Stimulated activated CD4-positive, alpha-beta T cell treated with anti-CD3 and anti-CD28 coated beads, Interleukin-12 subunit alpha, Interleukin-12 subunit beta, amount 100 ng/mL, for 24 hours (primary cell): ENCODE measurements around the gene PSMD11.

ENCODE experiments used
- DNase-seq, 2 experiments: peaks; one replicate each; pipeline ENCODE4 v3.0.0-alpha.2; 2020; ENCODE audit warnings: low read depth in 2 of 2

PSMD11 gene

GRCh38 chr17:32464374-32464773 lies 20.1 kb downstream of the PSMD11 start:
- DNase-seq, result no peak

GRCh38 chr17:32467949-32468348 lies 23.6 kb downstream of the PSMD11 start:
- DNase-seq, result no peak

DNA sequence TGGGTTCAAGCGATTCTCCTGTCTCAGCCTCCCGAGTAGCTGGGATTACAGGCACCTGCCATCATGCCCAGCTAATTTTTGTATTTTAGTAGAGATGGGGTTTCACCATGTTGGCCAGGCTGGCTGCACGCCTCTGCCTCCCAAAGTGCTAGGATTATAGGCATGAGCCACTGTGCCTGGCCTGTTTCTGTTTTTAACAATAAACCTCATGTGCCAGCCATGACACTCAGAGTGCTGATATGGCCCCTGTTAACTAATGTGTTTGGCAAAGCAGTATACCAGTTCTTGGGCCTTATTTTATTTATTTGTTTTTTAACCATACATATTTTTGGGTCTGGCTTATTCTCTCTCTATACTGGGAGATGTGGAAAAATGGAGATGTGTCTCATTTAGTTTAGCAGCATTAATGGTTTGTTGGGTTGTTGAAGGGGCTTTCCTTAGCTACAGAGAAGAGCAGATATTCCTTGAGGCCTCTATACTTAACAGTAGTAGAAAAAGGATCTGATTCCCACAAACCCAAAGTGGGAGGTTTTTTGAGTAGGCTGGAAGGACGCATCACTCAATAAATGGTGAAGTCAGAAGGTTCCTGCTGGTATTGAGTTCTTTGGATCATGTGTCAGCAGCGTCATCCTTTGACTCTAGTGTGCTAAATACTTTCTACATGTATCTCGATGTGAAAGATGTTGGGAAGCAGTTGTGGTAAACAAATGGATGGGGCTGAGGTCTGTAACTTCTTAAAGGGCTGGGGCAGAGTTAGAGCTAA lies 26.3 kb downstream of the PSMD11 start:
- DNase-seq, result no peak

- no peak for DNase-seq
These were observed 27.3 kb downstream of the PSMD11 start for GRCh38 chr17:32471652-32472051.

DNA sequence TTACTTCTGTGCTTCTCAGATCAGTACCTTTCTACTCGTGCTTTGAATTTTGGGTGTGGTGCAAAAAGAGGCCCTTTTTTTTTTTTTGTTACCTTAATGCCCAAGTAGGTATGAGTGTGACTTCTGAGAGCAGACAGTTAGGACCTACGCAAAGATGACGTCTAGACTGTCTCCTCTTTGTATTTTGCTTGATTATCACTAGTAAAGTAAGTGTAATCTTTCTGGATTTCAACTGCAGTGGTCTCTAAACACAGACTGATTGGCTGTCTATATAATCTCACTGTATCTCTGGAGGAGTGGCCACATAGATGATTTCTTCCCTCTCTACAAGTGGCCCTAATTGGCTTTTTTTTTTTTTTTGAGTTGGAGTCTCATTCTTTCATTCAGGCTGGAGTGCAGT lies 30.9 kb downstream of the PSMD11 start:
- no peak for DNase-seq

GRCh38 chr17:32477220-32477619 lies 32.9 kb downstream of the PSMD11 start:
- DNase-seq, result no peak

GRCh38 chr17:32479074-32479617 lies 34.8 kb downstream of the PSMD11 start:
- no peak for DNase-seq

DNA sequence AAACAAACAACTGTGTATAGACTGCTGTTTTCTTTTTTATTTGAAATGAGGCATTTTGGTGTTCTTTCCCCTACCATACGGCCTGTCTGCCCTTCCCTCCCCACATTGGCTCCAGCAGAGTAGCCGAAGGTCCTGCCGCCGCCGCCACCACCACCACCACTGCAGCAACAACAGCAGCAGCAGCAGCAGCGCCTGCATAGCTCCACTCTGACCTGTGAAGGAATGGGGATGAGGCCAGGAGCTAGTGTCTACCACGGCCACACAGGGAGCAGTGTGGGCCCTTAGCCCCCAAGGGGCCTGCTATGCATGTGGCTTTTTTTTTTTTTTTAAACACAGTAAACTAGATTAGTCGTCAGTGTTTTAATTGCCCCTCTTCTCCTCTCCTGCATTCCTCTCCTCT lies 36.9 kb downstream of the PSMD11 start:
- DNase-seq, result no peak

- no peak for DNase-seq
These were observed 38.4 kb downstream of the PSMD11 start for GRCh38 chr17:32482568-32483320.

GRCh38 chr17:32483451-32484019 lies 39.2 kb downstream of the PSMD11 start:
- DNase-seq, result no peak

DNA sequence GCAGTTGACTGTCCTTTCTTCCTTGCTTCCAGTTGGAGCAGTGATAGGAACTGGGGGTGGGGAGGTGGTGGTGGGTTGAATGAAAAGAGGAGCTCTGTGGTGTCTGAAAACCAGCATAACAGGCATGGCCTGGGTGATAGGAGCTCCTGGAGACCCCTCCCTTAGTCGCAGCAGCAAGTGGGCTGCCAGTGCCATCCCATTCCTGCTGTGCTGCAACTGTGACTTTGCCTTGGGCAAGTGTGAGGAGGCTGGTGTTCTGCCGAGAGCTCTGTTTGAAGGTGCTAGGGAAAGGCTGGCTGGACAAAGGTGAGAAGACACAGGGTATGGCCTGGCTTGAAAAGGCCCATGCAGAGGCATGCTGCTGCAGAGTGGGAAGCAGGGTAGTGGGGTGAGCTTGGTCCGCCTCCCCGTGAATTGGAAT lies 39.7 kb downstream of the PSMD11 start:
- no peak for DNase-seq

DNA sequence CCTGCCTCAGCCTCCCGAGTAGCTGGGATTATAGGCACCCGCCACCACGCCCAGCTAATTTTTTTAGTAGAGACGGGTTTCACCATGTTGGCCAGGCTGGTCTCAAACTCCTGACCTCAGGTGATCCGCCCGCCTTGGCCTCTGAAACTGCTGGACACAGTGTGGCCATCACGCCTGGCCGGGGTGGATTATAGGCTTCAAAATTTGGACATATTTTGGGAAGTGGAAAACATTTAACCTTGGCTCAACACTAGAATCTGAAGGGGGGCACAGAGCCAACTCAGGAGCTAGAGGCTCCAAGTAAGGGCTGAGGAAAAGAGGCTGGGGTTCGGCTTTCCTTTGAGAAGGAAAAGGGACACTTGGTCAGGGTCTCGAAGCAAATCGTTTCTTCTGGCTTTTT lies 40.3 kb downstream of the PSMD11 start:
- no peak for DNase-seq

DNA sequence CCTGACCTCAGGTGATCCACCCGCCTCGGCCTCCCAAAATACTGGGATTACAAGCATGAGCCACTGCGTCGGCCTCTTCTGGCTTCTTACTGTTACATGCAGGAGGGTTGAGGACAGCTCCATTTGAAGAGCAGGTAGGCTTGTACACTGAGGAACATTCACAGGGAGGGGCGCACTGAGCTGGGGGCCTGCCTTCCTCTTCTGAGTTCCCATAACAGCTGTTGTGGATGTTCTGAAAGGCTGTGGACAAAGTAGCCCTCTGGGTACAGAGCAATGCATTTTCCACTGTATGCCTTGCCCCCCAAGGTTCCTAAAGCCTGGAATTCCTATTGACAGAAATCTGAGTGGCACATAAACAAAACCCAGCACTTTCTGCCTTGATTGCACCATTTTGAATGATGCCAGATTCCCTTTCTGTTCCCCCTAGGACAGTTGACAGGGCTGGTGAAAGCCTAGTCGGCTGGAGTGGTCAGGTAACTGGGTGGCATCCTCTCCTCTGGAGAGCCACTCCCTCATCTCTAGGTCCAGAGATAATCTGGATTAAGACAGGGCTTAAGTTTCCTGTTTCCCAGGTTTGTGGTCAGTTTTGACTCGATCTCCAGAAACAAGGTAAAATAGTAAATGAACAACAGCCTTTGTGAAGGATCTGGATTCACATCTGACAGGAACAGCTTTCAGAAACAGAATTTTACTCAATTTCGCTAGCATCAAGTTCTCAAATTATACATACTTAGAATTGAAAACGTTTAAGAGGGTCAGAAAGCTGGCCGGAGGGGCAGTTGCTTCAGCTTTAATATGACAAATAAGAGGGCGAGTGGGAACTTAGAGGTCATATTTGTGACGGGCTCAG lies 41.2 kb downstream of the PSMD11 start:
- DNase-seq, result no peak

DNA sequence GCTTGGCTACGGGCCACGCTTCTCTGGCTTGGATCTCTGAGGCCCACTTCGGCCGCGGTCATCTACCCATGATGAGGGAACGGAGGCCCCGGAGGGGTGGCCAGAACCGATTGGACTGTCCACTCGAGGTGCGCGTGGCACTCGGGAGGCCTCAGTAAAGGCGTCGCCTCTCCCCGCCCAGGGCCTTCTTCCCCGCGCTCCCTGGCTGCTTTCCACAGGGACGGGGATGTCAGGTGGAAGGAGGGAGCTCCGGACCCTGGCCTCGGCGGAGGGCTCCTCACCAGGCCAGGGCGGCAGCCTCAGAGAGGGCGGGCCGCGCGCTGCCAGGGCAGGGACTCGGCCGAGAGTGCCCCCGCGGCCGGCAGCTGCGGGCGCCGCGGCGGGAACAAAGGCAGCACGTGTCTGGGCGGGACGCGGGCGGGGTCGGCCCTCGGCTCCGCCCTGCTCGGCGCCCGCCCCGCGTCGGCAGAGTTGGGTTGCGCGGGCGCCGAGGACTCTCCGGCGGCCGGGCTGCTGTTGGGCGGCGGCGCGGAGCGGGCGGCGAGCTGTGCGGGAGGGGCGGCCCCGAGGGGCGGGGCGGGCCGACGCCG lies 41.9 kb downstream of the PSMD11 start:
- DNase-seq, result peak in 1 of 2 experiments; percentile 56

- peak in 1 of 2 experiments; percentile 60 for DNase-seq
These were observed 42.6 kb downstream of the PSMD11 start, which contains the start of gene CDK5R1 for GRCh38 chr17:32486701-32487472. Gene CDK5R1, plus strand, starts transcription at chr17:32486993. Its CDS starts 628 bp downstream, at chr17:32487621.

GRCh38 chr17:32487473-32488176 lies 43.3 kb downstream of the PSMD11 start:
- no peak for DNase-seq

DNA sequence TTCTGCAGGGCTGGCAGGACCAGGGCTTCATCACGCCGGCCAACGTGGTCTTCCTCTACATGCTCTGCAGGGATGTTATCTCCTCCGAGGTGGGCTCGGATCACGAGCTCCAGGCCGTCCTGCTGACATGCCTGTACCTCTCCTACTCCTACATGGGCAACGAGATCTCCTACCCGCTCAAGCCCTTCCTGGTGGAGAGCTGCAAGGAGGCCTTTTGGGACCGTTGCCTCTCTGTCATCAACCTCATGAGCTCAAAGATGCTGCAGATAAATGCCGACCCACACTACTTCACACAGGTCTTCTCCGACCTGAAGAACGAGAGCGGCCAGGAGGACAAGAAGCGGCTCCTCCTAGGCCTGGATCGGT lies 43.9 kb downstream of the PSMD11 start:
- no peak for DNase-seq

DNA sequence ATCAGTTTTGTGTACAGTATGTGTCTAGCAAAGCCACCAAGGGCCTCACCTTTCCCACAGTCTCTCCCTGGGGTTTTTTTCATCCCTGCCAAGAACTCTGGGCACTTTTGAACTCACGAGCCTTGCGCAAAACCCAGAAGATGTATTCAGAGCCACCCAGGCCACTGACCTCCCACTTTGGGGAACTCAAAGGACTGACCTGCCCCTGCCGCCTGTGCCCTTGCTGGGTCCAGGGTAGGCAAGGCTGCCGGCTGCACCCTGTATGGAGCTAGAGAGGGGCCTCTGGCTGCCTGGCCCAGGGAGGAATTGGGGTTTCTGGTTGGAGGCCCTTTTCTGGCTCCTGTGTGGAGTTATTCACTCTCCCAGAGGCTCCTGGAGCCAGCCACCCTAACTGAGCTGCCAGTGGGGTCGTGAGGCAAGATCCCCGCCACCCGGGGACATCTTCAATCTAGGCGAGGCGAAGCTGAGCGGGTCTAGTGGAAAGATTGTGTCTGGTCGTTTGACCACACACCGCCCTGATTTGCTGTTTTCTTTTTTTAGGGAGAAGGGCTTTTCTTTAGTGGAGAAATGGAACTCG lies 44.4 kb downstream of the PSMD11 start:
- no peak for DNase-seq

DNA sequence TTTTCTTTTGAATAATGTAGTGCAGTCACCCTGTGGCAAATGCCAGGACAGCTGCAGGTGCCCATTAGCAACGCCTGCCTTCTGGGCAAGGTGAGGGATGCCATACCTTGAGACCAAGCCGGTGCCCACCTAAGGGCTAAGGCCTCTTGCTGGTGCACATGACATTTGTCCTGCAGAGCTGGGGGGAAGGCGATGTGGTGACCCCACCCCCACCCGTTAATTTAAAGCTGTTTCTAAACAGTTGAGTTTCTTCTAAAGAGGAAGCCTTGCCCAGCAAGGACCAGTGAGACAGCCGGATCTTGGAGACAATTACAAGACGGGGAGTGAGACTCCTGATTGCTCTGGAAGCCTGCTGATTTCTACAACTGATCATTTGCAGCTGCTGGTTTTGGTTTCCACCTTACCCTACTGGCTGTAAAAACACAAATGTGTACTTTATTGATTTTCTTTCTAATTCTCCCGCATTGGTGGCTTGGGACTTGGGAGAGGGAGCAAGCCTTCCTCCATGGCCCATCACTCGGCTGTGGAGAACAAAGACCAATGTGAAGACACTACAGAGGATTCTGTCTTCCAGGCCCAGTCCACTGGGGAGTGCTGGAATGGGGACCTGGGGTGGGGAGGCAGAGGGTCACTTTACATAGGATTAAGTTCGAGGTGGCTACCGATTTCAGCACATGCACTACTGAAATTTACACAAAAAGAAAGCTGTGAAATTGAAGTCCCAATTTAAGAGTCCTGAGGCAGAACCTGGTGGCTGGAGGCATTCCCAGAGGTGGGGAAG lies 45.2 kb downstream of the PSMD11 start:
- no peak for DNase-seq
